Kidney (tissue), 14 donors: ENCODE results near the gene COL25A1. TPM values are rescaled to one million over a fixed set of nuclear protein-coding genes. Genes with fewer than 3 reads are reported as not detected.
A peak's percentile ranks its signal among the peaks of the same experiment; 100 is the strongest.

Experiments used
- DNase-seq, 5 donors: peaks; one replicate each; pipeline ENCODE4 v3.0.0-alpha.2; 2013 to 2020
- FAIRE-seq: peaks from 2 replicates; lab custom pipeline; 2012; peaks lifted over from hg19 to GRCh38; lab: Jason Lieb, UNC
- H3K27ac ChIP-seq, 2 donors: one replicate each; pipeline ENCODE4 v1.7.0; 2013; ENCODE audit warnings: low read depth in 2 of 2, low read length in 2 of 2, inconsistent platforms in 1 of 2
- H3K27me3 ChIP-seq: one replicate; pipeline ENCODE4 v1.7.1; 2013; ENCODE audit warnings: low read length, inconsistent platforms; ENCODE audit not compliant: control insufficient read depth, insufficient read depth
- H3K36me3 ChIP-seq, 3 donors: one replicate each; pipeline versions ENCODE4 v1.7.0 to v1.7.1; 2013; ENCODE audit warnings: low read length in 3 of 3, control low read depth in 1 of 3, inconsistent platforms in 1 of 3; ENCODE audit not compliant: insufficient read depth in 3 of 3, control insufficient read depth in 2 of 3
- H3K4me1 ChIP-seq, 3 donors: one replicate each; pipeline versions ENCODE4 v1.7.0 to v1.7.1; 2013; ENCODE audit warnings: low read length in 3 of 3, inconsistent platforms in 1 of 3, low read depth in 1 of 3; ENCODE audit not compliant: control insufficient read depth in 2 of 3, insufficient read depth in 2 of 3
- H3K4me3 ChIP-seq, 3 donors: one replicate each; pipeline versions ENCODE4 v1.7.0 to v1.8.1; 2013; ENCODE audit warnings: low read length in 3 of 3, control low read depth in 1 of 3, inconsistent platforms in 1 of 3
- H3K9ac ChIP-seq, 3 donors: one replicate each; pipeline versions ENCODE4 v1.7.0 to v1.7.1; 2013; ENCODE audit warnings: low read length in 3 of 3, control low read depth in 1 of 3, inconsistent platforms in 1 of 3
- H3K9me3 ChIP-seq, 3 donors: one replicate each; pipeline versions ENCODE4 v1.7.0 to v1.7.1; 2013; ENCODE audit warnings: low read length in 3 of 3, control low read depth in 1 of 3, inconsistent platforms in 1 of 3; ENCODE audit not compliant: control insufficient read depth in 2 of 3, insufficient read depth in 1 of 3
- CTCF ChIP-seq: IDR thresholded peaks from 3 replicates; pipeline ENCODE4 v1.5.1; 2012; ENCODE audit warnings: mild to moderate bottlenecking, moderate library complexity, borderline replicate concordance; ENCODE audit not compliant: insufficient read depth; ENCODE audit errors: extremely low read depth
- intact Hi-C: fragments of 100-400 bp; cut with DNase I; formaldehyde crosslinking; loops from one replicate; pipeline ENCODE4 v1.11.1; 2022
- polyA plus RNA-seq: library from polyadenylated mRNA; stranded (reverse); fragments of 350-450 nt; fragmentation: Illumina TruSeq; extraction: RNeasy Lipid Tissue Mini Kit (QIAGEN cat#74804); gene quantifications from one replicate; pipeline ENCODE4 v1.2.3, GENCODE V29; 2014; ENCODE audit warnings: low read depth, low replicate concordance; ENCODE audit not compliant: insufficient read depth
- total RNA-seq: library from RNA; stranded (reverse); fragmentation: NEBNext Ultra II Directional; extraction: Animal tissue kit (Norgen Biotek cat#: 25700); gene quantifications from one replicate; pipeline ENCODE4 v1.2.1, GENCODE V29; 2021
- donor health status: control.
- donor health status: control.
- donor health status: control.
- donor health status: control.
- donor health status: control.
- donor health status: DM: yes; HTN: yes; CAD: no.
- donor health status: Normal renal cell carcinoma (clear cell type).

The COL25A1 gene
- total and polyA plus RNA-seq, 2 donors from 2014 or later: 0.52 to 2.3 TPM

GRCh38 chr4:109015413-109015810, 287.0 kb downstream of the COL25A1 start:
- Histone ChIP-seq H3K9me3 (no peaks in the 10 kb centered on the region), H3K4me1 (peaks cover 0 to 3% (median 0%) of the 10 kb centered on the region in 3 donors), H3K27ac (no peak overlapping the region), H3K4me3 (no peak overlapping the region), H3K9ac (no peak overlapping the region), H3K27me3 (no peaks in the 10 kb centered on the region), H3K36me3 (no peaks in the 10 kb centered on the region)
- no peak for TF ChIP-seq CTCF
- intact Hi-C loops: no loop called here
- DNase-seq (peak in 1 of 5 donors; percentile 23), FAIRE-seq (no peak)

GRCh38 chr4:109014593-109015412, 287.7 kb downstream of the COL25A1 start:
- Histone ChIP-seq H3K9ac (no peak overlapping the region), H3K4me3 (no peak overlapping the region), H3K4me1 (peaks cover 0 to 3% (median 0%) of the 10 kb centered on the region in 3 donors), H3K27me3 (no peaks in the 10 kb centered on the region), H3K36me3 (no peaks in the 10 kb centered on the region), H3K27ac (no peak overlapping the region), H3K9me3 (no peaks in the 10 kb centered on the region)
- DNase-seq (no peak), FAIRE-seq (no peak)
- no peak for TF ChIP-seq CTCF
- intact Hi-C loops: no loop called here

- H3K4me3 ChIP-seq: no peak overlapping the region
- no peak for FAIRE-seq
- intact Hi-C loops: no loop called here
Observed at GRCh38 chr4:109012286-109012880, 290.1 kb downstream of the COL25A1 start.

More at GRCh38 chr4:109012286-109012880, 290.1 kb downstream of the COL25A1 start:
- Histone ChIP-seq H3K9ac (no peak overlapping the region), H3K9me3 (no peaks in the 10 kb centered on the region), H3K36me3 (no peaks in the 10 kb centered on the region), H3K27me3 (no peaks in the 10 kb centered on the region), H3K4me1 (peaks cover 0 to 3% (median 0%) of the 10 kb centered on the region in 3 donors), H3K27ac (no peak overlapping the region)
- DNase-seq: peak in 1 of 5 donors; percentile 60
- TF ChIP-seq CTCF: no peak
